ENCODE results near the gene LMO7. TPM values are rescaled to one million over a fixed set of nuclear protein-coding genes. Genes with fewer than 3 reads are reported as not detected.

Gene LMO7
- total and polyA plus RNA-seq, 3 donors from 2014 or later, result 39.1 to 132 (median 111) TPM

- TF ChIP-seq CTCF (IDR thresholded peaks at IDR 0.05), result peak; percentile 59 to 71 (median 66)
- TF ChIP-seq POLR2A (IDR thresholded peaks at IDR 0.05), result no peak
- intact Hi-C loops (cut with DNase I; ENCODE audit: low total_unique reads), result loop anchor here (10.0 kb wide), 1 partner anchor 1208 kb away; no protein-coding TSS in a partner anchor
- DNase-seq, result no peak
- Histone ChIP-seq H3K4me1 (no peaks in the 10 kb centered on the region), H3K27ac (no peak overlapping the region), H3K36me3 (ENCODE audit: low read depth, missing control alignments) (no peaks in the 10 kb centered on the region), H3K9me3 (no peaks in the 10 kb centered on the region), H3K27me3 (no peaks in the 10 kb centered on the region), H3K4me3 (no peak overlapping the region)
These were observed 51.1 kb downstream of the LMO7 start for GRCh38 chr13:75687150-75687763.

GRCh38 chr13:75689686-75690085 lies 53.6 kb downstream of the LMO7 start:
- no peak overlapping the region for H3K4me3 ChIP-seq
- WGBS, 2 donors, result 96% methylated on average over 5 of the region's 5 CpGs
- DNase-seq, result no peak
- H3K36me3 ChIP-seq (ENCODE audit: low read depth, missing control alignments), result no peaks in the 10 kb centered on the region
- H3K27me3 ChIP-seq, result no peaks in the 10 kb centered on the region
- no peaks in the 10 kb centered on the region for H3K9me3 ChIP-seq
- intact Hi-C loops (cut with DNase I; ENCODE audit: low total_unique reads), result loop anchor here (10.0 kb wide), 2 partner anchors 185 to 1205 kb away; no protein-coding TSS in a partner anchor
- H3K4me1 ChIP-seq, result no peaks in the 10 kb centered on the region
- H3K27ac ChIP-seq, result no peak overlapping the region
- TF ChIP-seq CTCF (IDR thresholded peaks at IDR 0.05) (no peak), POLR2A (IDR thresholded peaks at IDR 0.05) (no peak)

GRCh38 chr13:75690607-75691006 lies 54.5 kb downstream of the LMO7 start:
- no peaks in the 10 kb centered on the region for H3K36me3 ChIP-seq (ENCODE audit: low read depth, missing control alignments)
- no peaks in the 10 kb centered on the region for H3K27me3 ChIP-seq
- no peak overlapping the region for H3K27ac ChIP-seq
- TF ChIP-seq CTCF (IDR thresholded peaks at IDR 0.05) (no peak), POLR2A (IDR thresholded peaks at IDR 0.05) (no peak)
- H3K4me1 ChIP-seq, result no peaks in the 10 kb centered on the region
- H3K4me3 ChIP-seq, result no peak overlapping the region
- H3K9me3 ChIP-seq, result no peaks in the 10 kb centered on the region
- DNase-seq, result no peak
- intact Hi-C loops (cut with DNase I; ENCODE audit: low total_unique reads), result loop anchor here (10.0 kb wide), 1 partner anchor 184 kb away; no protein-coding TSS in a partner anchor
- WGBS, 2 donors, result 90 to 98% methylated on average over 1 of the region's 1 CpG

- 79 to 84% methylated on average over 1 of the region's 1 CpG for WGBS, 2 donors
- no peaks in the 10 kb centered on the region for H3K27me3 ChIP-seq
- no peak overlapping the region for H3K27ac ChIP-seq
- intact Hi-C loops (cut with DNase I; ENCODE audit: low total_unique reads), result loop anchor here (10.0 kb wide), 1 partner anchor 184 kb away; no protein-coding TSS in a partner anchor
- no peak for DNase-seq
- no peak overlapping the region for H3K4me3 ChIP-seq
- TF ChIP-seq CTCF (IDR thresholded peaks at IDR 0.05), result no peak
- TF ChIP-seq POLR2A (IDR thresholded peaks at IDR 0.05), result no peak
- H3K36me3 ChIP-seq (ENCODE audit: low read depth, missing control alignments), result no peaks in the 10 kb centered on the region
- H3K9me3 ChIP-seq, result no peaks in the 10 kb centered on the region
- no peaks in the 10 kb centered on the region for H3K4me1 ChIP-seq
These were observed 55.1 kb downstream of the LMO7 start for GRCh38 chr13:75691183-75691582.

GRCh38 chr13:75693227-75693626 lies 57.1 kb downstream of the LMO7 start:
- H3K36me3 ChIP-seq (ENCODE audit: low read depth, missing control alignments), result no peaks in the 10 kb centered on the region
- no peak for DNase-seq
- 71 to 81% methylated on average over 2 of the region's 2 CpGs for WGBS, 2 donors
- no peak overlapping the region for H3K4me3 ChIP-seq
- no peaks in the 10 kb centered on the region for H3K9me3 ChIP-seq
- intact Hi-C loops (cut with DNase I; ENCODE audit: low total_unique reads), result loop anchor here (10.0 kb wide), 1 partner anchor 182 kb away; no protein-coding TSS in a partner anchor
- H3K27ac ChIP-seq, result no peak overlapping the region
- TF ChIP-seq POLR2A (IDR thresholded peaks at IDR 0.05) (no peak), CTCF (IDR thresholded peaks at IDR 0.05) (no peak)
- H3K27me3 ChIP-seq, result no peaks in the 10 kb centered on the region
- H3K4me1 ChIP-seq, result no peaks in the 10 kb centered on the region

Data from testis (tissue), 3 donors.